Spleen (tissue), 11 donors: ENCODE measurements around the gene BORCS8. TPM values are rescaled to one million over a fixed set of nuclear protein-coding genes. Genes with fewer than 3 reads are reported as not detected.
A peak's percentile ranks its signal among the peaks of the same experiment; 100 is the strongest.
"Not testable (repeated sequence)": the region's sequence is repeated elsewhere in the genome, so short reads cannot be mapped to it uniquely, and the experiment has no call there.

Source experiments
- DNase-seq: peaks from one replicate; pipeline ENCODE4 v3.0.0-alpha.2; 2020
- H3K27ac ChIP-seq, 8 donors: fragments of 200-600 bp; sonication (generic) in 7 of 8; 1 replicate in 4 of 8; 2 replicates in 4 of 8; pipeline versions ENCODE4 v1.5.0 to v1.8.0; 2016 to 2021; ENCODE audit warnings: inconsistent platforms in 4 of 8, mild to moderate bottlenecking in 4 of 8, moderate library complexity in 1 of 8
- H3K27me3 ChIP-seq, 7 donors: fragments of 200-600 bp; sonication (generic) in 6 of 7; replicated peaks in 1 of 7; 1 replicate in 4 of 7; 2 replicates in 3 of 7; pipeline versions ENCODE4 v1.5.0 to v1.8.0; 2016 to 2021; ENCODE audit warnings: inconsistent platforms in 3 of 7, mild to moderate bottlenecking in 1 of 7
- H3K36me3 ChIP-seq, 6 donors: fragments of 200-600 bp; sonication (generic) in 5 of 6; 1 replicate in 4 of 6; 2 replicates in 2 of 6; pipeline versions ENCODE4 v1.5.0 to v1.8.0; 2016 to 2021; ENCODE audit warnings: inconsistent platforms in 2 of 6
- H3K4me1 ChIP-seq, 6 donors: fragments of 200-600 bp; sonication (generic) in 5 of 6; 1 replicate in 3 of 6; 2 replicates in 3 of 6; pipeline versions ENCODE4 v1.5.0 to v1.8.0; 2016 to 2021; ENCODE audit warnings: inconsistent platforms in 3 of 6
- H3K4me3 ChIP-seq, 8 donors: fragments of 200-600 bp; sonication (generic) in 7 of 8; 1 replicate in 4 of 8; 2 replicates in 4 of 8; pipeline versions ENCODE4 v1.5.0 to v1.8.0; 2016 to 2021; ENCODE audit warnings: inconsistent platforms in 4 of 8, mild to moderate bottlenecking in 4 of 8, moderate library complexity in 2 of 8
- H3K9me3 ChIP-seq, 8 donors: fragments of 200-600 bp; sonication (generic) in 7 of 8; 1 replicate in 4 of 8; 2 replicates in 4 of 8; pipeline versions ENCODE4 v1.5.0 to v1.8.0; 2016 to 2021; ENCODE audit warnings: inconsistent platforms in 4 of 8
- POLR2A ChIP-seq, 3 donors: fragments of 450-650 bp; IDR thresholded peaks; one replicate each; pipeline ENCODE4 v1.5.1; 2017; ENCODE audit warnings: antibody characterized with exemption in 3 of 3, mild to moderate bottlenecking in 1 of 3
- POLR2AphosphoS5 ChIP-seq, 3 donors: sonication (generic); formaldehyde crosslinking; IDR thresholded peaks; one replicate each; pipeline ENCODE4 v1.5.1; 2017; ENCODE audit warnings: antibody characterized with exemption in 3 of 3
- WGBS, 5 donors: extraction: QIAGEN DNeasy Blood & Tissue Kit in 3 of 5; methylation state at CpG; one replicate each; pipeline versions ENCODE4 v1.1.5 to v1.1.7; 2013 to 2018; 5-methylcytosine and 5-hydroxymethylcytosine counted together
- intact Hi-C: fragments of 100-400 bp; cut with DNase I; formaldehyde crosslinking; loops from one replicate; pipeline ENCODE4 v1.15.0; 2023; ENCODE audit warnings: low total_unique reads
- polyA plus RNA-seq, 3 donors: library from polyadenylated mRNA; stranded (reverse); fragments of 200-250 nt; gene quantifications; one replicate each; pipeline ENCODE4 v1.2.1, GENCODE V29; 2013
- total RNA-seq, 7 donors: library from RNA; depleted of rRNA in 3 of 7; stranded (reverse); fragments of >200 nt in 3 of 7; fragmentation: NEBNext Ultra II Directional in 4 of 7; extraction: Animal tissue kit (Norgen Biotek cat#: 25700) in 4 of 7; gene quantifications; one replicate each; pipeline versions ENCODE4 v1.1.0 to v1.2.1, GENCODE V29; 2016 to 2021
- TF ChIP-seq, protein P1 (sequence below), 11 experiments: fragments of 200-600 bp in 7 of 11; fragments of 450-650 bp in 4 of 11; sonication (generic) in 4 of 11; IDR thresholded peaks in 8 of 11; conservative IDR thresholded peaks in 3 of 11; 1 replicate in 7 of 11; 2 replicates in 4 of 11; pipeline versions ENCODE4 v1.4.0 to v1.8.0; 2016 to 2021; ENCODE audit warnings: antibody characterized with exemption in 11 of 11, inconsistent platforms in 4 of 11, mild to moderate bottlenecking in 1 of 11
- donor health status: healthy with polysubstance abuse.
- donor health status: DM: no; HTN: no; CAD: no; lungs with moderate emphysema.
- donor health status: DM: no; HTN: no; CAD: no.
- donor health status: Bipolar disorder and iron deficiency.
- donor health status: healthy.
- donor health status: DM: no; HTN: no; CAD: no.
- donor health status: DM: yes; HTN: yes; CAD: no.

BORCS8 gene
- total and polyA plus RNA-seq, 10 donors, result 14.0 to 52.1 (median 26.2) TPM

DNA sequence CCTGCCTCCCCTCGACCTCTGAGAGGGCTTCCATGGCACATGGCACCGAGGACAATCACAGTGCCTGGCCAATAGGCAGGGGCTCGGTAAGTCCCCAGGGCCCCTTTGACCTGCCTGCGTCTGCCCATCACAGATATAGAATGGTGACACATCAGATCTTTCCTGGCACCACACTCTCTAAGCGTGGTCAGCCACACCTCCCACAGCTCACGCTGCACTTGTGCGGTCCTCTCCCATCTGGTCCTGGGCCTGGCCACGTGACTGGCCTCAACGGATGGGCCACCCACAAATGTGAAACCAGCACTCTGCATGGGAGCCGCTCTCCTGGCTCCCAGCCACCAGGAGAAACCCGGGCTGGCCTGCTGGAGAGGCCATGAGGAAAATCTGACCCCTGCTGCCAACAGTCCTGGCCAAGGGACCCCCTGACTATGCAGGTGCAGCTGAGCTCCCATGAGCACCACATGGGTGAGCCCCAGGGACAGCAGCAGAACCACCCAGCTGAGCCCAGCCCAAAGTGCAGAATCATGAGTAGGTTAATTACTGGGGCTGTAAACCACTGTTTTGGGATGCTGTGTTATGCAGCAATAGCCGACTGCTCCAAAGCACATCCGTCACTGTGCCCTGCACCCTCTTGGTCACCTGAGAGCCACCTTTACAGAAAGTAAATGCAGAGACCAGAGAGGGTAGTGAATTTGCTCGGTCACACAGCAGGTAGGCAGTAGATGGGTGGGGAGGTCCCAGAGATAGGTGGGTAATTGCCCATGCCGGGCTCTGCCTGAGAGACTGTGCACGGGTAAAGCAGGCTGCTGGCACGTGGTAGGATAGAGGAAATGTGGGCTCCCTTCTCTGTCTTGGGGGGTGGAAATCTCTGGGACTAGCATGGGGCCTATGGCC lies 12.2 kb downstream of the BORCS8 start:
- DNase-seq, result no peak
- Histone ChIP-seq H3K4me1 (peaks cover 0 to 43% (median 7%) of the 10 kb centered on the region in 6 donors), H3K36me3 (peaks cover 4 to 95% (median 45%) of the 10 kb centered on the region in 6 donors), H3K27me3 (no peaks in the 10 kb centered on the region), H3K4me3 (no peak overlapping the region), H3K27ac (no peak overlapping the region), H3K9me3 (no peaks in the 10 kb centered on the region)
- TF ChIP-seq POLR2A (IDR thresholded peaks at IDR 0.05), result no peak
- peak in 1 of 3 donors; percentile 20 for TF ChIP-seq POLR2AphosphoS5 (IDR thresholded peaks at IDR 0.05)
- 82 to 90% (median 85%) methylated on average over 10 to 17 of the region's 17 CpGs for WGBS, 5 donors
- intact Hi-C loops, result no loop called here

GRCh38 chr19:19176950-19177349 lies 15.0 kb downstream of the BORCS8 start:
- intact Hi-C loops, result no loop called here
- no peak for TF ChIP-seq POLR2A (IDR thresholded peaks at IDR 0.05)
- TF ChIP-seq POLR2AphosphoS5 (IDR thresholded peaks at IDR 0.05), result no peak
- TF ChIP-seq, protein P1, sequence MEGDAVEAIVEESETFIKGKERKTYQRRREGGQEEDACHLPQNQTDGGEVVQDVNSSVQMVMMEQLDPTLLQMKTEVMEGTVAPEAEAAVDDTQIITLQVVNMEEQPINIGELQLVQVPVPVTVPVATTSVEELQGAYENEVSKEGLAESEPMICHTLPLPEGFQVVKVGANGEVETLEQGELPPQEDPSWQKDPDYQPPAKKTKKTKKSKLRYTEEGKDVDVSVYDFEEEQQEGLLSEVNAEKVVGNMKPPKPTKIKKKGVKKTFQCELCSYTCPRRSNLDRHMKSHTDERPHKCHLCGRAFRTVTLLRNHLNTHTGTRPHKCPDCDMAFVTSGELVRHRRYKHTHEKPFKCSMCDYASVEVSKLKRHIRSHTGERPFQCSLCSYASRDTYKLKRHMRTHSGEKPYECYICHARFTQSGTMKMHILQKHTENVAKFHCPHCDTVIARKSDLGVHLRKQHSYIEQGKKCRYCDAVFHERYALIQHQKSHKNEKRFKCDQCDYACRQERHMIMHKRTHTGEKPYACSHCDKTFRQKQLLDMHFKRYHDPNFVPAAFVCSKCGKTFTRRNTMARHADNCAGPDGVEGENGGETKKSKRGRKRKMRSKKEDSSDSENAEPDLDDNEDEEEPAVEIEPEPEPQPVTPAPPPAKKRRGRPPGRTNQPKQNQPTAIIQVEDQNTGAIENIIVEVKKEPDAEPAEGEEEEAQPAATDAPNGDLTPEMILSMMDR (IDR thresholded peaks at IDR 0.05 in 8 of 11, conservative IDR thresholded peaks at IDR 0.05 in 3 of 11), result no peak
- Histone ChIP-seq H3K4me1 (peaks cover 0 to 42% (median 8%) of the 10 kb centered on the region in 6 donors), H3K4me3 (no peak overlapping the region), H3K27ac (no peak overlapping the region), H3K36me3 (peaks cover 4 to 73% (median 37%) of the 10 kb centered on the region in 6 donors), H3K9me3 (no peaks in the 10 kb centered on the region), H3K27me3 (no peaks in the 10 kb centered on the region)
- WGBS, 5 donors, result 78 to 95% (median 89%) methylated on average over 8 of the region's 8 CpGs
- no peak for DNase-seq

- WGBS, 5 donors, result 82 to 97% (median 86%) methylated on average over 5 of the region's 5 CpGs
- DNase-seq, intact Hi-C loops: not testable (repeated sequence)
These were observed 18.7 kb downstream of the BORCS8 start for GRCh38 chr19:19173243-19173642.

DNA sequence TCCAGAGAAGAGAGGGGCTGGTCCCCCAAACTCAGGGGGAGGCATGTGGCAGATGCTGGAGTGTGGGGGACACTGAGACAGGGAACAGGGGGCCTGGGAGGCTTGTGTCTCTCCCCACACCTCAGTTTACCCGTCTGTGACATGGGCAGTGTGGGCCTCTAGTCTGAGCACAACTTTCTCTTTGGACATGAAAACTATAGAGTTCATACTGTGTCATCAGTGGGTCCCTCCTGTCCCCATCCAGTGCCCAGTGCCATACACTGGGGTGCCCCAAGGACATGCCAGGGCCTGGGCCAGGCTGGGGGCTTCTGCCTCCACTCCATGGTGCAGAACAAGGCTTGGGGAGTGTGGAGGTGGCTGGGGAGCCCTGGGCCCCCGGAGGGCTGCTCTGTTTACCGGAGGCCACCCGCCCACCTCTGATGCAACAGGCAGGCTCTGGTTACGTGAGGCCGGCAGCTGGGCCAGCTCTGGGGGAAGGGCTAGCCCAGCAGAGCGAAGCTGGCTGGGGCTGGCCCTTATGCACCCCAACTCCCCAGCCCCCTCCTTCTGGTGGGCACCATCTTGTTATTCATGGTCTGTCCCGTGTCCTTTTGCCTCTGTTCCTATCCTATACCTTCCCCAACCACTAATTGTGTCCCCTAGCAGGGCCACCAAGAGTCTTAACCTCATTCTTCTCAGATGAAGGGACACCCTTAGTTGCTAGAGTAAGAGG lies 20.0 kb downstream of the BORCS8 start:
- WGBS, 5 donors, result 35 to 70% (median 60%) methylated on average over 5 to 8 of the region's 8 CpGs
- peak in 1 of 3 donors; percentile 63 for TF ChIP-seq POLR2AphosphoS5 (IDR thresholded peaks at IDR 0.05)
- TF ChIP-seq POLR2A (IDR thresholded peaks at IDR 0.05), result no peak
- H3K9me3 ChIP-seq, result no peaks in the 10 kb centered on the region
- peaks cover 0 to 19% (median 0%) of the 10 kb centered on the region in 7 donors for H3K27me3 ChIP-seq
- peaks cover 0 to 39% (median 5%) of the 10 kb centered on the region in 6 donors for H3K36me3 ChIP-seq
- intact Hi-C loops, result no loop called here
- peak overlapping the region in 2 of 8 donors; percentile 42 to 69 for H3K27ac ChIP-seq
- DNase-seq, result no peak
- peaks cover 0 to 59% (median 21%) of the 10 kb centered on the region in 6 donors for H3K4me1 ChIP-seq
- H3K4me3 ChIP-seq, result no peak overlapping the region

More at GRCh38 chr19:19173243-19173642, 18.7 kb downstream of the BORCS8 start:
- peaks cover 0 to 19% (median 0%) of the 10 kb centered on the region in 7 donors for H3K27me3 ChIP-seq
- peaks cover 0 to 59% (median 21%) of the 10 kb centered on the region in 6 donors for H3K4me1 ChIP-seq
- not testable (repeated sequence) for H3K4me3 ChIP-seq, H3K9me3 ChIP-seq, H3K27ac ChIP-seq
- H3K36me3 ChIP-seq, result peaks cover 0 to 50% (median 9%) of the 10 kb centered on the region in 6 donors

DNA sequence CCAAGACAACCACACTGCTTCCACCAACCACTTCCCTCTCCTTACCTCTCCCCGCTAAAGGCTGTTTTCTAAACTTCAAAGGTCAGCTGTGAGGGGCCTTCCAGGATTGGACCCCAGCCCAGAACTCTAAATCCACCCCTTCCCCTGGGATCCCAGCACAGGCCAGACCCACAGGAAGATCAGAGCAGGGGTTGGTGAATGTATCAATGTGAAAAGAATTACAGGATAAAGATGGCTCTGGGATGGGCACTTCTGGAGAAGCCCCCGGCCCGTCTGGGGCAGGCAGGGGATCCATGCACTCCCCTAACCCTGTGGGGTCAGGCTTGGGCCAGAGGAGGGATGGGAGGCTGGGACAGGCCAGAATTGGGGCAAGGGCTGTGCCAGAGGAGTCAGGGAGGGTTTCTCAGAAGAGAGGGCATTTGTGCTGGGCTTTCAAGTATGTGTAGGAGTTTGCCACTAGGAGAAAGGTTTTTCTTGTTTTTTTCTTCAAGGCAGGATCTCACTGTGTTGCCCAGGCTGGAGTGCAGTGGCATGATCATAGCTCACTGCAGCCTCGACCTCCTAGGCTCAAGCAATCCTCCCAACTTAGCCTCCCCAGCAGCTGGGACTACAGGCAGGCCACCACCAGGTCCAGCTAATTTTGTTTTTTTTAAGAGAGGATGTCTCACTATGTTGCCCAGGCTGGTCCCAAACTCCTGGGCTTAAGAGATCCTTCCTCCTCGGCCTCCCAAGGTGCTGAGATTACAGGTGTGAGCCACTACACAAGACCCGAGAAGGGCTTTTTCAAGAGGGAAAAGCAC lies 20.9 kb downstream of the BORCS8 start:
- intact Hi-C loops, result no loop called here
- WGBS, 5 donors, result 80 to 89% (median 86%) methylated on average over 6 of the region's 6 CpGs

More for the DNA sequence above, 20.9 kb downstream of the BORCS8 start:
- Histone ChIP-seq H3K9me3 (no peaks in the 10 kb centered on the region), H3K27ac (peak overlapping the region in 2 of 8 donors; percentile 42 to 69), H3K4me1 (peaks cover 0 to 59% (median 21%) of the 10 kb centered on the region in 6 donors), H3K36me3 (peaks cover 0 to 34% (median 0%) of the 10 kb centered on the region in 6 donors), H3K27me3 (peaks cover 0 to 19% (median 0%) of the 10 kb centered on the region in 7 donors), H3K4me3 (no peak overlapping the region)
- TF ChIP-seq POLR2A (IDR thresholded peaks at IDR 0.05) (no peak), POLR2AphosphoS5 (IDR thresholded peaks at IDR 0.05) (no peak)
- TF ChIP-seq, protein P1 (IDR thresholded peaks at IDR 0.05 in 8 of 11, conservative IDR thresholded peaks at IDR 0.05 in 3 of 11), result no peak
- no peak for DNase-seq
